ENCODE results near the gene ATG16L2. TPM values are rescaled to one million over a fixed set of nuclear protein-coding genes. Genes with fewer than 3 reads are reported as not detected.
A peak's percentile ranks its signal among the peaks of the same experiment; 100 is the strongest.

Gene ATG16L2
- total and polyA plus RNA-seq, 4 experiments from 2014 or later, result 13.2 to 202 (median 109) TPM

GRCh38 chr11:72780296-72781062 is 33.7 kb upstream of the ATG16L2 start:
- H3K4me3 Mint-ChIP-seq, result peak overlapping the region; percentile 66 to 86 (median 74)
- Histone ChIP-seq H3K36me3 (ENCODE audit: insufficient read depth, low read length) (no peaks in the 10 kb centered on the region), H3K4me3 (ENCODE audit: low read length in 2 of 2) (peak overlapping the region; percentile 34 to 35), H3K27ac (ENCODE audit: low read depth, low read length) (peak overlapping the region; percentile 24), H3K4me1 (ENCODE audit: insufficient read depth, low read length) (peaks cover 31% of the 10 kb centered on the region), H3K27me3 (ENCODE audit: insufficient read depth, low read length) (no peaks in the 10 kb centered on the region), H3K9me3 (ENCODE audit: control insufficient read depth in 1 of 2, low read length in 2 of 2) (no peaks in the 10 kb centered on the region)
- ChIA-PET POLR2A (ENCODE audit: partially characterized antibody) (interaction anchor here (1.2 to 3.8 kb wide), 4 partner anchors 13 to 362 kb away, joined by 6 to 31 read pairs (median 8); partner anchors contain the start of genes FCHSD2 and STARD10), CTCF (ENCODE audit: partially characterized antibody) (interaction anchor here (1.3 to 2.7 kb wide), 2 partner anchors 13 to 33 kb away, joined by 6 to 20 read pairs; partner anchors contain the start of gene STARD10)
- DNase-seq, result no peak
- H3K9me3 Mint-ChIP-seq, result peaks cover 0 to 3% (median 0%) of the 10 kb centered on the region in 8 donors
- peak overlapping the region in 4 of 7 donors; percentile 57 to 74 (median 61) for H3K27ac Mint-ChIP-seq
- intact Hi-C loops (cut with micrococcal nuclease), result no loop called here
- H3K27me3 Mint-ChIP-seq, result no peaks in the 10 kb centered on the region
- H3K4me1 Mint-ChIP-seq, result peaks cover 11 to 62% (median 29%) of the 10 kb centered on the region in 4 donors
- H3K36me3 Mint-ChIP-seq, result no peaks in the 10 kb centered on the region

DNA sequence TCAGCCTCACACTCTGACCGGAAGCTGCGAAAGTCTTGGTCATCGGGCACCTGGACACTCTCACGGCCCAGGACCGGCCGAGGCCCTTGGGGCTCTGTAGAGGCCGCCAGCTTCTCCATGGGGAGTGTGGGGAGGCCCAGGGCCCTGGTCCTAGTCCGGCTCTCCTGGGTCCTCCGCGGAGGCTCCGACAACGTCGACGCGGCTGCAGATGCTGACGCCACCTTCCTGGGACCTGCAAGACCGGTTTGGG is 33.2 kb upstream of the ATG16L2 start:
- Histone ChIP-seq H3K9me3 (ENCODE audit: control insufficient read depth in 1 of 2, low read length in 2 of 2) (no peaks in the 10 kb centered on the region), H3K4me1 (ENCODE audit: insufficient read depth, low read length) (peaks cover 31% of the 10 kb centered on the region), H3K4me3 (ENCODE audit: low read length in 2 of 2) (peak overlapping the region; percentile 34 to 35), H3K27me3 (ENCODE audit: insufficient read depth, low read length) (no peaks in the 10 kb centered on the region), H3K27ac (ENCODE audit: low read depth, low read length) (peak overlapping the region; percentile 24), H3K36me3 (ENCODE audit: insufficient read depth, low read length) (no peaks in the 10 kb centered on the region)
- no peaks in the 10 kb centered on the region for H3K36me3 Mint-ChIP-seq
- peak overlapping the region; percentile 62 to 79 (median 70) for H3K4me3 Mint-ChIP-seq
- no peak for DNase-seq
- H3K27ac Mint-ChIP-seq, result peak overlapping the region in 4 of 7 donors; percentile 55 to 74 (median 61)
- no peaks in the 10 kb centered on the region for H3K27me3 Mint-ChIP-seq
- ChIA-PET CTCF (ENCODE audit: partially characterized antibody) (interaction anchor here (1.3 to 2.7 kb wide), 2 partner anchors 12 to 32 kb away, joined by 6 to 20 read pairs; partner anchors contain the start of gene STARD10), POLR2A (ENCODE audit: partially characterized antibody) (interaction anchor here (1.2 to 3.8 kb wide), 6 partner anchors 9 to 362 kb away, joined by 4 to 31 read pairs (median 6); partner anchors contain the start of genes FCHSD2 and STARD10)
- intact Hi-C loops (cut with micrococcal nuclease), result no loop called here
- peaks cover 11 to 60% (median 26%) of the 10 kb centered on the region in 4 donors for H3K4me1 Mint-ChIP-seq
- H3K9me3 Mint-ChIP-seq, result peaks cover 0 to 3% (median 0%) of the 10 kb centered on the region in 8 donors

DNA sequence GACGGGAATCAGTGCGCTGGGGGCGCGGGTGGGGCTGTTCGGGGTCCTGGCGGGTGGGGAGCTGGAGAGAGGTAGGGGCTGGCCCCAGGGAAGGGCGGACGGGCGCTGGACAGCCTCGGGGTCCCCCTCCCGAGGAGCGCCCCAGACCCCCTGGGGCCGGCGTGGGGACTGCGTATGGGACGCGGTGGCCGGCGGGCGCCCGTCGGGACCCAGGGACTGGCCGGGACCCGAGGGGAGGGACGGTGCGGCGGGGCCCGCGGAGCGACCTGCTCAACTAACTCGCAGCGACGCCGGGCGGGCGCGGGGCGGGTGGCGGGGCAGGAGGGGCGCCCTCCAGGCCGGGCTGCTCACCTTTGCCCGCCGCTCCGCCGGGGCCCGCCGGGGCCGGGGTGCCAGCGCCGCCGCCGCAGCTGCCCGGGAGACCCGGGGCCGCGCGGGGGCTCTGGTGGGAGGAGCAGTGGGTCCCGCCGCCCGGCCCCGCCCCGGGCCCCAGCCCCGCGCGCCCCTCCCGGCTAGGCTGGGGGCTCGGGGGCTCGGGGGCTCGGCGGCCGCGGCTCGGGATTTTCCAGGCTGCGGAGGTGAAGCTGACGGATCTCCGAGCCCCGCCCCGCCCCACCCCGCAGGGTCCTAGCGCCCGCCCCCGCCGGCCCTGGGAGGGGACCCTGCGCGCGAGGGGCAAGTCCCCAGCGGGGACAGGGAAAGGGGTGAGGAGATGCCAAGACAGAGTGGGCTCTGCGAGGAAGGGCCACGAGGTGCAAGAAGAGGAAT is 32.7 kb upstream of the ATG16L2 start:
- peak overlapping the region; percentile 43 for H3K27ac ChIP-seq (ENCODE audit: low read depth, low read length)
- H3K4me3 ChIP-seq (ENCODE audit: low read length in 2 of 2), result peak overlapping the region; percentile 35 to 52
- CTCF ChIA-PET (ENCODE audit: partially characterized antibody), result interaction anchor here (1.1 to 2.7 kb wide), 4 partner anchors 12 to 56 kb away, joined by 5 to 20 read pairs (median 6); partner anchors contain the start of gene STARD10
- H3K4me1 ChIP-seq (ENCODE audit: insufficient read depth, low read length), result peaks cover 31% of the 10 kb centered on the region
- peak overlapping the region; percentile 55 to 93 (median 76) for H3K27ac Mint-ChIP-seq
- H3K36me3 ChIP-seq (ENCODE audit: insufficient read depth, low read length), result no peaks in the 10 kb centered on the region
- peak; percentile 52 to 75 (median 57) for DNase-seq
- H3K4me3 Mint-ChIP-seq, result peak overlapping the region; percentile 79 to 86 (median 84)
- no peaks in the 10 kb centered on the region for H3K27me3 Mint-ChIP-seq
- H3K27me3 ChIP-seq (ENCODE audit: insufficient read depth, low read length), result no peaks in the 10 kb centered on the region
- H3K36me3 Mint-ChIP-seq, result no peaks in the 10 kb centered on the region
- intact Hi-C loops (cut with micrococcal nuclease), result loop anchor here (1.0 kb wide), 1 partner anchor 12 kb away; no protein-coding TSS in a partner anchor
- H3K4me1 Mint-ChIP-seq, result peaks cover 11 to 55% (median 24%) of the 10 kb centered on the region in 4 donors
- H3K9me3 ChIP-seq (ENCODE audit: control insufficient read depth in 1 of 2, low read length in 2 of 2), result no peaks in the 10 kb centered on the region
- H3K9me3 Mint-ChIP-seq, result peaks cover 0 to 3% (median 0%) of the 10 kb centered on the region in 8 donors
- POLR2A ChIA-PET (ENCODE audit: partially characterized antibody), result interaction anchor here (0.8 to 3.8 kb wide), 10 partner anchors 9 to 361 kb away, joined by 3 to 31 read pairs (median 6); partner anchors contain the start of genes FCHSD2 and STARD10

DNA sequence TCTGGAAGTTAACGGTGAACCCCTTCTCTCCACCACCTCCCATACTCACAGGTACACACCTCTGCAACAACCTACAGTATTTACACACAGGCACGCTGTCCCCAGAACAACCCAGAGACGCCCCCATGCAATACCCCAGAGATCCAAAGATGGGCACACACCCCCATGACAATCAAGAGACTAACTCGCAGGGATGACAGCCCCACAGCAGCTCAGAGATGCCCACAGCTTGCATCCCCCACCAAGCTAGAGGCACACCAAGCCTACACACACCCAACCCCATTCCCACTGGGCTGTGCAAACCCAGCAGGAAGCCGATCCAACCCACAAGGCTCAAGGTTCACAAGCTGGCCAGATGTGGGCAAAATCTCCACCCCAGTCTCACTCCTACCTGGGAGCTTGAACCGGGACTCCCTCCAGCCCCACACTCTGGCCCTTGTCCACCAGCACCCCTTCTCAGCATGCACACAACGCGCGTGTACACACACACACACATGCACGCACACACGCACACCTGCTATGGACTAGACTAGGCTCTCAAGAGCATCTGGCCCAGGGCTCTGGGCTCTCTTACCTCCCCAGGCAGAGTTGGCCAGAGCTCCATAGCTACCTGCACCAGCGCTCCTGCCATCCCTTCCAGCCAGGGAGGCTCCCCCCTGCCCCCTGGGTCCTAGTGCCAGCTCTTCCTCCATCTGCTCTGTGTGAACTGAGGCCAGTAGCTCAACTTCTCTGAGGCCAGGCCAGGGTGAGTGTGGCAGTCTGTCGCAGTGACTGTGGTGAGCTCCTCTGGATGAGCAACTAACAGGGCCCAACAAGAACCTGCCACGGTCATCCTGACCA is 31.9 kb upstream of the ATG16L2 start:
- ChIA-PET CTCF (ENCODE audit: partially characterized antibody) (interaction anchor here (1.1 to 2.7 kb wide), 3 partner anchors 11 to 57 kb away, joined by 5 to 20 read pairs (median 7); partner anchors contain the start of gene STARD10), POLR2A (ENCODE audit: partially characterized antibody) (interaction anchor here (0.8 to 3.8 kb wide), 10 partner anchors 8 to 360 kb away, joined by 3 to 31 read pairs (median 5); partner anchors contain the start of genes FCHSD2 and STARD10)
- intact Hi-C loops (cut with micrococcal nuclease), result loop anchor here (1.0 kb wide), 1 partner anchor 11 kb away; no protein-coding TSS in a partner anchor
- peak overlapping the region; percentile 79 to 86 (median 84) for H3K4me3 Mint-ChIP-seq
- H3K4me1 Mint-ChIP-seq, result peaks cover 10 to 46% (median 23%) of the 10 kb centered on the region in 4 donors
- H3K27ac Mint-ChIP-seq, result peak overlapping the region; percentile 62 to 93 (median 77)
- H3K4me1 ChIP-seq (ENCODE audit: insufficient read depth, low read length), result peaks cover 31% of the 10 kb centered on the region
- H3K9me3 Mint-ChIP-seq, result peaks cover 0 to 3% (median 0%) of the 10 kb centered on the region in 8 donors
- peak overlapping the region; percentile 43 for H3K27ac ChIP-seq (ENCODE audit: low read depth, low read length)
- H3K27me3 Mint-ChIP-seq, result no peaks in the 10 kb centered on the region
- H3K4me3 ChIP-seq (ENCODE audit: low read length in 2 of 2), result peak overlapping the region; percentile 23 to 52
- H3K36me3 ChIP-seq (ENCODE audit: insufficient read depth, low read length), result no peaks in the 10 kb centered on the region
- H3K9me3 ChIP-seq (ENCODE audit: control insufficient read depth in 1 of 2, low read length in 2 of 2), result no peaks in the 10 kb centered on the region
- H3K27me3 ChIP-seq (ENCODE audit: insufficient read depth, low read length), result no peaks in the 10 kb centered on the region
- no peaks in the 10 kb centered on the region for H3K36me3 Mint-ChIP-seq
- no peak for DNase-seq

GRCh38 chr11:72783144-72783905 is 30.9 kb upstream of the ATG16L2 start:
- Mint-ChIP-seq H3K36me3 (no peaks in the 10 kb centered on the region), H3K4me3 (peak overlapping the region in 4 of 8 donors; percentile 2 to 86 (median 82)), H3K4me1 (peaks cover 10 to 41% (median 23%) of the 10 kb centered on the region in 4 donors), H3K27ac (peak overlapping the region in 5 of 7 donors; percentile 14 to 77 (median 48)), H3K27me3 (no peaks in the 10 kb centered on the region), H3K9me3 (peaks cover 0 to 3% (median 0%) of the 10 kb centered on the region in 8 donors)
- no peaks in the 10 kb centered on the region for H3K9me3 ChIP-seq (ENCODE audit: control insufficient read depth in 1 of 2, low read length in 2 of 2)
- intact Hi-C loops (cut with micrococcal nuclease), result no loop called here
- H3K27me3 ChIP-seq (ENCODE audit: insufficient read depth, low read length), result no peaks in the 10 kb centered on the region
- peaks cover 31% of the 10 kb centered on the region for H3K4me1 ChIP-seq (ENCODE audit: insufficient read depth, low read length)
- ChIA-PET POLR2A (ENCODE audit: partially characterized antibody) (interaction anchor here (1.1 to 3.8 kb wide), 3 partner anchors 10 to 44 kb away, joined by 3 to 31 read pairs (median 10); partner anchors contain the start of gene STARD10), CTCF (ENCODE audit: partially characterized antibody) (interaction anchor here (1.8 to 2.7 kb wide), 2 partner anchors 10 to 29 kb away, joined by 7 to 20 read pairs; partner anchors contain the start of gene STARD10)
- no peak overlapping the region for H3K27ac ChIP-seq (ENCODE audit: low read depth, low read length)
- H3K4me3 ChIP-seq (ENCODE audit: low read length in 2 of 2), result no peak overlapping the region
- no peaks in the 10 kb centered on the region for H3K36me3 ChIP-seq (ENCODE audit: insufficient read depth, low read length)
- no peak for DNase-seq

- no peaks in the 10 kb centered on the region for H3K27me3 ChIP-seq (ENCODE audit: insufficient read depth, low read length)
- H3K4me3 ChIP-seq (ENCODE audit: low read length in 2 of 2), result no peak overlapping the region
- Mint-ChIP-seq H3K27ac (no peak overlapping the region), H3K4me1 (peaks cover 7 to 28% (median 17%) of the 10 kb centered on the region in 4 donors), H3K27me3 (no peaks in the 10 kb centered on the region), H3K4me3 (no peak overlapping the region), H3K36me3 (no peaks in the 10 kb centered on the region), H3K9me3 (peaks cover 0 to 3% (median 0%) of the 10 kb centered on the region in 8 donors)
- H3K27ac ChIP-seq (ENCODE audit: low read depth, low read length), result no peak overlapping the region
- POLR2A ChIA-PET (ENCODE audit: partially characterized antibody), result no interaction called here
- H3K36me3 ChIP-seq (ENCODE audit: insufficient read depth, low read length), result no peaks in the 10 kb centered on the region
- H3K4me1 ChIP-seq (ENCODE audit: insufficient read depth, low read length), result peaks cover 25% of the 10 kb centered on the region
- CTCF ChIA-PET (ENCODE audit: partially characterized antibody), result no interaction called here
- intact Hi-C loops (cut with micrococcal nuclease), result no loop called here
- DNase-seq, result no peak
- H3K9me3 ChIP-seq (ENCODE audit: control insufficient read depth in 1 of 2, low read length in 2 of 2), result no peaks in the 10 kb centered on the region
These were observed 29.5 kb upstream of the ATG16L2 start for GRCh38 chr11:72784662-72785061.

Measured in CD4-positive, alpha-beta memory T cell (primary cell).